Measurements from ENCODE around the gene GTF3C5. TPM values are rescaled to one million over a fixed set of nuclear protein-coding genes. Genes with fewer than 3 reads are reported as not detected.

Gene GTF3C5
- total RNA-seq, 2 donors from 2014 or later, result 63.1 to 97.2 TPM

DNA sequence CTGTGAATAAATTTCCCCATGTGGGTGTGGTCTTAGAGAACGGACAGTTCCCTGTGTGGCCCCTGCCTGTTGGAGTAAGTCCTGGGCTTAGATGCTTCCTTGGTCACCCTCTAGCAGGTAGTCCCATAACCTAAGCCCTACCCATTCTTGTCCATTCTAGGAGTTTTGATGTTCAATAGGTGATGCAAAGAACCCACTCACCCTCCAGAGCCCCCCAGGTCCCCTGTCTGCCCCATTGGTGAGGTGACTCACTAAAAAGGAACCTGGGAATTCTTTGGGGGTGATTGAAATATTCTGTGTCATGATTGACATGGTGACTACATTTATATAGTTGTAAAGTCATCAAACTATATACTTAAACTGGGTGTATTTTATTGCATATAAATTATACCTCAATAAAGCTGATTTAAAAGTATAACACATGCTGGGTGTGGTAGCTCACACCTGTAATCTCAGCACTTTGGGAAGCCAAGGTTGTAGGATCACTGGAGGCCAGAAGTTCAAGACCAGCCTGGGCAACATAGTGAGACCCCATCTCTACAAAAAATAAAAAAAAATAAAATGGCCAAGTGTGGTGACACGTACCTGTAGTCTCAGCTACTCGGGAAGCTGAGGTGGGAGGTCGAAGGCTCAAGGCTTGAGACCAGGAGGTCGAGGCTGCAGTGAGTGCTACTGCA is 20.8 kb upstream of the GTF3C5 start:
- H3K9me3 ChIP-seq, result no peaks in the 10 kb centered on the region
- H3K27me3 ChIP-seq (replicated peaks; ENCODE audit: insufficient read depth), result peaks cover 3% of the 10 kb centered on the region
- no peak for DNase-seq (ENCODE audit: low spot score)
- 72% methylated on average over 5 of the region's 5 CpGs for WGBS
- no peaks in the 10 kb centered on the region for H3K4me1 ChIP-seq (replicated peaks)
- intact Hi-C loops (cut with DNase I), result no loop called here
- no peak for TF ChIP-seq POLR2A (IDR thresholded peaks at IDR 0.05)
- no peak for TF ChIP-seq POLR2AphosphoS5 (IDR thresholded peaks at IDR 0.05)
- TF ChIP-seq, protein P1, sequence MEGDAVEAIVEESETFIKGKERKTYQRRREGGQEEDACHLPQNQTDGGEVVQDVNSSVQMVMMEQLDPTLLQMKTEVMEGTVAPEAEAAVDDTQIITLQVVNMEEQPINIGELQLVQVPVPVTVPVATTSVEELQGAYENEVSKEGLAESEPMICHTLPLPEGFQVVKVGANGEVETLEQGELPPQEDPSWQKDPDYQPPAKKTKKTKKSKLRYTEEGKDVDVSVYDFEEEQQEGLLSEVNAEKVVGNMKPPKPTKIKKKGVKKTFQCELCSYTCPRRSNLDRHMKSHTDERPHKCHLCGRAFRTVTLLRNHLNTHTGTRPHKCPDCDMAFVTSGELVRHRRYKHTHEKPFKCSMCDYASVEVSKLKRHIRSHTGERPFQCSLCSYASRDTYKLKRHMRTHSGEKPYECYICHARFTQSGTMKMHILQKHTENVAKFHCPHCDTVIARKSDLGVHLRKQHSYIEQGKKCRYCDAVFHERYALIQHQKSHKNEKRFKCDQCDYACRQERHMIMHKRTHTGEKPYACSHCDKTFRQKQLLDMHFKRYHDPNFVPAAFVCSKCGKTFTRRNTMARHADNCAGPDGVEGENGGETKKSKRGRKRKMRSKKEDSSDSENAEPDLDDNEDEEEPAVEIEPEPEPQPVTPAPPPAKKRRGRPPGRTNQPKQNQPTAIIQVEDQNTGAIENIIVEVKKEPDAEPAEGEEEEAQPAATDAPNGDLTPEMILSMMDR (IDR thresholded peaks at IDR 0.05), result no peak
- no peaks in the 10 kb centered on the region for H3K36me3 ChIP-seq
- no peak overlapping the region for H3K4me3 ChIP-seq
- H3K27ac ChIP-seq, result no peak overlapping the region

DNA sequence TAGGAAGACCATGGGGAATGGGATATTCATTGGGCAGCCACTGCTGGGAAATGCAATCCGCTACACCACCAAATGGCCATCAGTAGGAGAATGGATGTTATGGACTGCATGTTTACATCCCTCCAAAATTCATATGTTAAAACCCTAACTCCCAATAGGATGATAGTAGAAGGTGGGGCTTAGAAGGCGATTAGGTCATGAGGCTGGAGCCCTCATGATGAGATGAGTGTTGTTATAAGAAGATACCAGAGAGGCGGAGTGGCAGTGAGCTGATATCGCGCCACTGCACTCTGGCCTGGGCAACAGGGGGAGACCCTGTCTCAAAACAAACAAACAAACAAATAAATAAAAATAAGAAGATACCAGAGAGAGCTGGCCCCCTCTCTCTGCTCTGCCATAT is 16.1 kb upstream of the GTF3C5 start:
- Histone ChIP-seq H3K27ac (no peak overlapping the region), H3K4me3 (no peak overlapping the region), H3K9me3 (no peaks in the 10 kb centered on the region), H3K4me1 (replicated peaks) (no peaks in the 10 kb centered on the region), H3K27me3 (replicated peaks; ENCODE audit: insufficient read depth) (no peaks in the 10 kb centered on the region), H3K36me3 (no peaks in the 10 kb centered on the region)
- intact Hi-C loops (cut with DNase I), result no loop called here
- DNase-seq (ENCODE audit: low spot score), result no peak
- WGBS, result 84% methylated on average over 5 of the region's 5 CpGs
- TF ChIP-seq POLR2AphosphoS5 (IDR thresholded peaks at IDR 0.05), result no peak
- TF ChIP-seq POLR2A (IDR thresholded peaks at IDR 0.05), result no peak
- TF ChIP-seq, protein P1 (IDR thresholded peaks at IDR 0.05), result no peak

DNA sequence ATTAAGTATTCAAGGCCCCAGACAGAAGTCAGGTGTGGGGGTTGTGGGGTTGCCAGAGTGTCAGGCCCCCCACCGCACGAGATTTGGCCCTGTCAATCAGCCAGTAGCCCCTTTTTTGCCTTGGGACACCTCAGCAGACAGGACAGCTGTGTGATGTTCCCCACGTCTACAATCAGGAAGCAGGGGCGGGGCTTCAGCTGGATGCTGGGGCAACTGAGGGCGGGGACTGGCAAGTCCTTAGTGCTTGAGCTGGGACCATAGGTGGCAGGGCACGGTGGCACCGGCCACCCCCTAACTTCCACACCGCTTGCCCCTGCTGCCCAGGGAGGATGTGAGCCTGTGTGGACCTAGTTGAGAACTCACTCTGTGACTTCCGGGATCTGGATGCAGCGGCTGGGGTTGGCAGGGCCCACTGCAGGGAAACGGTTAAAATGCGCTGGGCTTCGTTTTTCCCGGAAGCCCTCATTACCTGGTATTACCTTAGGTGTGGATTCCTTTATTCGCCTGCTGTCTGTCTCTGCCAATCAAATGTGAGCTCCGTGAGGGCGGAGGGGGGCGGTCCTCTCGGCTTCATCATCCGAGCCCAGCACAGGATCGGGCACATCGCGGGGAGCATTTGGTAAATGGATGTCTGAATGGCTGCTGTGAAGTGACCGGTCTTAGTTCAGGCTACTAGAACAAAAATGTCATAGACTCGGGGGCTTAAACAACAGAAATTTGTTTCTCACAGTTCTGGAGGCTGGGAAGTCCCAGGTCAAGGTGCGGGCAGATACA is 7.5 kb upstream of the GTF3C5 start:
- 73% methylated on average over 26 of the region's 26 CpGs for WGBS
- H3K27ac ChIP-seq, result no peak overlapping the region
- H3K9me3 ChIP-seq, result no peaks in the 10 kb centered on the region
- no peaks in the 10 kb centered on the region for H3K4me1 ChIP-seq (replicated peaks)
- H3K4me3 ChIP-seq, result no peak overlapping the region
- intact Hi-C loops (cut with DNase I), result no loop called here
- DNase-seq (ENCODE audit: low spot score), result no peak
- TF ChIP-seq POLR2A (IDR thresholded peaks at IDR 0.05) (no peak), POLR2AphosphoS5 (IDR thresholded peaks at IDR 0.05) (no peak)
- TF ChIP-seq, protein P1 (IDR thresholded peaks at IDR 0.05), result no peak
- no peaks in the 10 kb centered on the region for H3K27me3 ChIP-seq (replicated peaks; ENCODE audit: insufficient read depth)
- no peaks in the 10 kb centered on the region for H3K36me3 ChIP-seq

DNA sequence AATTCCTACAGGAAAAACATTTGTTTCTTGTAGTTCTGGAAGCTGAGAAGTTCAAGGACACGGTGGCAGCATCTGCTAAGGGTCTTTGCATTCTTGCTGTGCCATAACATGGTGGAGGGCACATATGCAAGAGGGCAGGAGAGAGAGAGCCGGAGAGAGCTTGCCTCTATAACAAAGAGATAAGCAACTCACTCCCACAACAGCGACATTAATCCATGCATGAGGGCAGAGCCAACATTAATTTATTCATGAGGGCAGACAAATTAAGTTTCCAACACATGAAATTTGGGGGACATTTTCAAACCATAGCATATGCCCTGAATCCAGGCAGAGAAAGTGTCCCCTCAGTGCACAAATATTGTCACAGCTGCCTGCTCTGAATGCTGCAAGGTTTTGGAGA is 4.4 kb upstream of the GTF3C5 start:
- H3K27ac ChIP-seq, result no peak overlapping the region
- H3K9me3 ChIP-seq, result no peaks in the 10 kb centered on the region
- H3K27me3 ChIP-seq (replicated peaks; ENCODE audit: insufficient read depth), result no peaks in the 10 kb centered on the region
- WGBS, result 67% methylated on average over 3 of the region's 3 CpGs
- H3K4me1 ChIP-seq (replicated peaks), result peaks cover 3% of the 10 kb centered on the region
- intact Hi-C loops (cut with DNase I), result no loop called here
- no peak for DNase-seq (ENCODE audit: low spot score)
- no peak for TF ChIP-seq POLR2AphosphoS5 (IDR thresholded peaks at IDR 0.05)
- TF ChIP-seq, protein P1 (IDR thresholded peaks at IDR 0.05), result no peak
- TF ChIP-seq POLR2A (IDR thresholded peaks at IDR 0.05), result no peak
- no peaks in the 10 kb centered on the region for H3K36me3 ChIP-seq
- H3K4me3 ChIP-seq, result no peak overlapping the region

Measured in prostate gland (tissue), 2 donors.